HepG2 (cell line): ENCODE results near the gene NUP93. TPM values are rescaled to one million over a fixed set of nuclear protein-coding genes. Genes with fewer than 3 reads are reported as not detected.
A peak's percentile ranks its signal among the peaks of the same experiment; 100 is the strongest.
"Not testable (repeated sequence)": the region's sequence is repeated elsewhere in the genome, so short reads cannot be mapped to it uniquely, and the experiment has no call there.

ENCODE experiments used
- ATAC-seq: fragments of 200-7000 bp; cut with Tn5 transposase; 3 replicates; pipeline ENCODE4 v1.9.1; 2020; ENCODE audit warnings: mild to moderate bottlenecking, moderate library complexity
- BruUV-seq: library from RNA; stranded (reverse); fragments of 400-500 nt; replicated peaks from 2 replicates; lab custom pipeline; 2021; lab: Mats Ljungman, UMichigan
- CTCF ChIA-PET: fragments of 300-600 bp; formaldehyde crosslinking; extraction: SDS; loops from one replicate; lab custom pipeline; 2021; ENCODE audit warnings: low total read pairs, inconsistent platforms, low intra/inter-chr PET ratio; lab: Yijun Ruan, JAX
- POLR2A ChIA-PET: fragments of 350-600 bp; sonication (Branson Sonifier 250); formaldehyde crosslinking; loops from one replicate; lab custom pipeline; 2020; ENCODE audit warnings: antibody characterized with exemption, inconsistent platforms; lab: Yijun Ruan, JAX
- DNase-seq: peaks from one replicate; pipeline ENCODE4 v3.0.0-alpha.2; 2015; ENCODE audit warnings: low spot score
- FAIRE-seq: peaks from 3 replicates; lab custom pipeline; 2011; peaks lifted over from hg19 to GRCh38; lab: Jason Lieb, UNC
- H2AFZ ChIP-seq: one replicate; pipeline ENCODE4 v1.6.1; 2011; ENCODE audit warnings: low read length, inconsistent platforms
- H3K27ac ChIP-seq: fragments of 300-600 bp; 3 replicates; pipeline ENCODE4 v1.8.0; 2011; ENCODE audit warnings: mixed run types, mild to moderate bottlenecking, mixed read lengths, low read length, inconsistent platforms; ENCODE audit not compliant: insufficient read depth; ENCODE audit errors: extremely low read length
- H3K27me3 ChIP-seq, 2 experiments: fragments of 200-600 bp in 1 of 2; 2 replicates in 1 of 2; 3 replicates in 1 of 2; pipeline versions ENCODE4 v1.6.0 to v1.8.0; 2011; ENCODE audit warnings: low read length in 2 of 2, mild to moderate bottlenecking in 2 of 2, moderate library complexity in 2 of 2, inconsistent platforms in 1 of 2; ENCODE audit not compliant: insufficient read depth in 2 of 2, control insufficient read depth in 1 of 2
- H3K36me3 ChIP-seq, 2 experiments: fragments of 200-600 bp in 1 of 2; replicated peaks in 1 of 2; 2 replicates in 1 of 2; 3 replicates in 1 of 2; pipeline versions ENCODE4 v1.5.1 to v1.8.0; 2011; ENCODE audit warnings: low read length in 2 of 2, inconsistent platforms in 1 of 2; ENCODE audit not compliant: insufficient read depth in 2 of 2, control insufficient read depth in 1 of 2
- H3K4me1 ChIP-seq: 2 replicates; pipeline ENCODE4 v1.5.1; 2012; ENCODE audit warnings: low read length, inconsistent platforms; ENCODE audit not compliant: insufficient read depth
- H3K4me2 ChIP-seq: 2 replicates; pipeline ENCODE4 v1.6.0; 2011; ENCODE audit warnings: low read depth, low read length, inconsistent platforms
- H3K4me3 ChIP-seq, 3 experiments: fragments of 200-600 bp in 1 of 3; sonication (generic), shearing (Covaris generic) in 1 of 3; replicated peaks in 1 of 3; 2 replicates each; pipeline ENCODE4 v1.5.1; 2011 to 2016; ENCODE audit warnings: low read length in 3 of 3, inconsistent platforms in 2 of 3, low read depth in 2 of 3, mild to moderate bottlenecking in 2 of 3, control low read depth in 1 of 3, mixed read lengths in 1 of 3; ENCODE audit not compliant: insufficient read depth in 1 of 3
- H3K79me2 ChIP-seq: one replicate; pipeline ENCODE4 v1.6.1; 2011; ENCODE audit warnings: low read length, inconsistent platforms; ENCODE audit not compliant: insufficient read depth
- H3K9ac ChIP-seq: 2 replicates; pipeline ENCODE4 v1.6.0; 2011; ENCODE audit warnings: mild to moderate bottlenecking, low read depth, low read length, inconsistent platforms; ENCODE audit not compliant: insufficient read depth
- H3K9me3 ChIP-seq: 2 replicates; pipeline ENCODE4 v1.5.1; 2012; ENCODE audit warnings: mild to moderate bottlenecking, low read length
- H4K20me1 ChIP-seq: 2 replicates; pipeline ENCODE4 v1.6.0; 2011; ENCODE audit warnings: inconsistent platforms, mild to moderate bottlenecking, low read length, moderate library complexity; ENCODE audit not compliant: insufficient read depth
- ELF3 ChIP-seq: IDR thresholded peaks from 2 replicates; pipeline ENCODE4 v1.6.1; 2016; ENCODE audit warnings: missing genetic modification reagents, missing compliant biosample characterization
- FOXA1 ChIP-seq, 2 experiments: fragments of 450-650 bp in 1 of 2; sonication (generic) in 1 of 2; formaldehyde crosslinking in 1 of 2; IDR thresholded peaks; 2 replicates each; pipeline versions ENCODE4 v1.4.0 to v1.6.1; 2016 to 2020; ENCODE audit warnings: missing genetic modification reagents in 1 of 2
- FOXA3 ChIP-seq: IDR thresholded peaks from 2 replicates; pipeline ENCODE4 v1.6.1; 2016; ENCODE audit warnings: missing genetic modification reagents, missing compliant biosample characterization
- IRF2 ChIP-seq: IDR thresholded peaks from 2 replicates; pipeline ENCODE4 v1.6.1; 2018; ENCODE audit warnings: missing genetic modification reagents, missing compliant biosample characterization
- KAT8 ChIP-seq: IDR thresholded peaks from 2 replicates; pipeline ENCODE4 v1.6.1; 2016; ENCODE audit warnings: missing genetic modification reagents, missing compliant biosample characterization
- MAFF ChIP-seq: IDR thresholded peaks from 2 replicates; pipeline ENCODE4 v1.6.1; 2011; ENCODE audit warnings: low read depth, low read length, improper control_type of control experiment
- MAFK ChIP-seq, 2 experiments: IDR thresholded peaks in 1 of 2; conservative IDR thresholded peaks in 1 of 2; 2 replicates each; pipeline ENCODE4 v1.6.1; 2011; ENCODE audit warnings: improper control_type of control experiment in 2 of 2, low read length in 2 of 2
- MED1 ChIP-seq: sonication (generic); formaldehyde crosslinking; IDR thresholded peaks from 2 replicates; pipeline ENCODE4 v1.4.0; 2020; ENCODE audit warnings: missing genetic modification reagents
- RARA ChIP-seq: IDR thresholded peaks from 2 replicates; pipeline ENCODE4 v1.6.1; 2016; ENCODE audit warnings: missing genetic modification reagents, missing compliant biosample characterization
- SOX13 ChIP-seq, 3 experiments: fragments of 450-650 bp in 1 of 3; sonication (generic) in 1 of 3; formaldehyde crosslinking in 1 of 3; IDR thresholded peaks in 2 of 3; conservative IDR thresholded peaks in 1 of 3; 2 replicates each; pipeline versions ENCODE4 v1.5.0 to v1.6.1; 2016 to 2020; ENCODE audit warnings: antibody characterized with exemption in 1 of 3, mild to moderate bottlenecking in 1 of 3, missing compliant biosample characterization in 1 of 3, missing genetic modification reagents in 1 of 3, moderate library complexity in 1 of 3
- TEAD3 ChIP-seq: optimal IDR thresholded peaks from 2 replicates; pipeline ENCODE3; 2016; ENCODE audit warnings: borderline replicate concordance
- ZBTB38 ChIP-seq: sonication (generic); formaldehyde crosslinking; IDR thresholded peaks from 2 replicates; pipeline ENCODE4 v1.5.1; 2020; ENCODE audit warnings: mild to moderate bottlenecking, missing genetic modification reagents
- ZMYM4 ChIP-seq: sonication (generic); formaldehyde crosslinking; IDR thresholded peaks from 2 replicates; pipeline ENCODE4 v1.8.1; 2023; ENCODE audit warnings: mild to moderate bottlenecking, missing genetic modification reagents
- WGBS: methylation state at CpG from one replicate; pipeline ENCODE4 v1.1.6; 2017; ENCODE audit warnings: low lambda C conversion rate; 5-methylcytosine and 5-hydroxymethylcytosine counted together
- in situ Hi-C: cut with HindIII; loops from 2 replicates; pipeline ENCODE4 v1.10.0; 2017; ENCODE audit warnings: low pct_unique_long_range_greater_than_20kb; ENCODE audit not compliant: extremely low pct_ligation_motif_present
- intact Hi-C: fragments of 100-400 bp; cut with micrococcal nuclease; formaldehyde crosslinking; loops from one replicate; pipeline ENCODE4 v1.10.0; 2022; ENCODE audit not compliant: unreplicated experiment
- polyA plus RNA-seq, 8 experiments: library from polyadenylated mRNA; depleted of rRNA in 3 of 8; stranded (reverse) in 7 of 8; unstranded in 1 of 8; fragments of >200 nt; fragmentation: Illumina TruSeq in 4 of 8; extraction: Trizol in 4 of 8; gene quantifications; 2 replicates each; pipeline versions ENCODE4 v1.2.1 to v1.2.3, GENCODE V29; 2011 to 2016; ENCODE audit warnings: low read depth in 4 of 8, missing spikeins in 1 of 8, mixed read lengths in 1 of 8; ENCODE audit not compliant: insufficient read depth in 1 of 8
- total RNA-seq, 5 experiments: library from RNA; depleted of rRNA; stranded (reverse); fragments of >200 nt; fragmentation: Illumina TruSeq; extraction: Trizol; gene quantifications; 2 replicates each; pipeline ENCODE4 v1.2.3, GENCODE V29; 2016; ENCODE audit warnings: low read depth in 1 of 5
- TF ChIP-seq, protein P1 (sequence below): sonication (generic); formaldehyde crosslinking; IDR thresholded peaks from 2 replicates; pipeline ENCODE4 v1.4.0; 2020; ENCODE audit warnings: missing genetic modification reagents, borderline replicate concordance
- TF ChIP-seq, protein P2 (sequence below): IDR thresholded peaks from 2 replicates; pipeline ENCODE4 v1.4.0; 2020; ENCODE audit warnings: mild to moderate bottlenecking, missing genetic modification reagents

The NUP93 gene
- total and polyA plus RNA-seq, 2 of the 13 experiments (the other 11 are each of a cell fraction or from before 2014, with no cell fraction given), result 58.5 to 140 TPM

DNA sequence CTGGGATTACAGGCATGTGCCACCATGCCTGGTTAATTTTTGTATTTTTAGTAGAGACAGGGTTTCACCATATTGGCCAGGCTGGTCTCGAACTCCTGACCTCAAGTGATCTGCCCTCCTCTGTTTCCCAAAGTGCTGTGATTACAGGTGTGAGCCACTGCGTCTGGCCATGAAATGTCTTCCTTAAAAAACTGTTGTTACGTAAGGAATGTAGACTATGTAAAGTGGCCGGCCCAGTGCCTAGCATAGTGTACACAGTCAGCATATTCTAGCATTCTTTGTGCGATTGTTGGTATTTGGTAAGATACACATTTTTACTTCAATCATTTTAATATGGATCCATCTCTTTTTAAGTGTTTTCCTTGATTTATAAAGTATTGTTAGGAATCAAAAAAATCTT is 81.7 kb downstream of the NUP93 start:
- H3K4me3 ChIP-seq; H3K4me2 ChIP-seq; H3K9me3 ChIP-seq; ATAC-seq; H3K27me3 ChIP-seq; BruUV-seq; DNase-seq; H3K27ac ChIP-seq; CTCF ChIA-PET; H3K79me2 ChIP-seq; FAIRE-seq; in situ Hi-C loops; H2AFZ ChIP-seq; H4K20me1 ChIP-seq; H3K36me3 ChIP-seq; H3K9ac ChIP-seq; TF ChIP-seq FOXA1, SOX13 (IDR thresholded peaks at IDR 0.05): not testable (repeated sequence)
- WGBS, result 83% methylated on average over 5 of the region's 5 CpGs
- intact Hi-C loops, result loop anchor here (5.0 kb wide), 1 partner anchor 121 kb away; the partner anchor contains the start of gene HERPUD1
- POLR2A ChIA-PET, result interaction anchor here (0.7 kb wide), 1 partner anchor 412 kb away, joined by 3 read pairs; no protein-coding TSS in a partner anchor
- TF ChIP-seq, protein P1, sequence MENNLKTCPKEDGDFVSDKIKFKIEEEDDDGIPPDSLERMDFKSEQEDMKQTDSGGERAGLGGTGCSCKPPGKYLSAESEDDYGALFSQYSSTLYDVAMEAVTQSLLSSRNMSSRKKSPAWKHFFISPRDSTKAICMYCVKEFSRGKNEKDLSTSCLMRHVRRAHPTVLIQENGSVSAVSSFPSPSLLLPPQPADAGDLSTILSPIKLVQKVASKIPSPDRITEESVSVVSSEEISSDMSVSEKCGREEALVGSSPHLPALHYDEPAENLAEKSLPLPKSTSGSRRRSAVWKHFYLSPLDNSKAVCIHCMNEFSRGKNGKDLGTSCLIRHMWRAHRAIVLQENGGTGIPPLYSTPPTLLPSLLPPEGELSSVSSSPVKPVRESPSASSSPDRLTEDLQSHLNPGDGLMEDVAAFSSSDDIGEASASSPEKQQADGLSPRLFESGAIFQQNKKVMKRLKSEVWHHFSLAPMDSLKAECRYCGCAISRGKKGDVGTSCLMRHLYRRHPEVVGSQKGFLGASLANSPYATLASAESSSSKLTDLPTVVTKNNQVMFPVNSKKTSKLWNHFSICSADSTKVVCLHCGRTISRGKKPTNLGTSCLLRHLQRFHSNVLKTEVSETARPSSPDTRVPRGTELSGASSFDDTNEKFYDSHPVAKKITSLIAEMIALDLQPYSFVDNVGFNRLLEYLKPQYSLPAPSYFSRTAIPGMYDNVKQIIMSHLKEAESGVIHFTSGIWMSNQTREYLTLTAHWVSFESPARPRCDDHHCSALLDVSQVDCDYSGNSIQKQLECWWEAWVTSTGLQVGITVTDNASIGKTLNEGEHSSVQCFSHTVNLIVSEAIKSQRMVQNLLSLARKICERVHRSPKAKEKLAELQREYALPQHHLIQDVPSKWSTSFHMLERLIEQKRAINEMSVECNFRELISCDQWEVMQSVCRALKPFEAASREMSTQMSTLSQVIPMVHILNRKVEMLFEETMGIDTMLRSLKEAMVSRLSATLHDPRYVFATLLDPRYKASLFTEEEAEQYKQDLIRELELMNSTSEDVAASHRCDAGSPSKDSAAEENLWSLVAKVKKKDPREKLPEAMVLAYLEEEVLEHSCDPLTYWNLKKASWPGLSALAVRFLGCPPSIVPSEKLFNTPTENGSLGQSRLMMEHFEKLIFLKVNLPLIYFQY (CRISPR knock-in tag), result 0 out of 2 replicates have a peak, but pooled peaks have one; percentile 36
- TF ChIP-seq ELF3 (0 out of 2 replicates have a peak, but pooled peaks have one; percentile 19), ZMYM4 (peak; percentile 30; the same call in 1 of the 2 replicates), FOXA3 (CRISPR knock-in tag) (peak; percentile 24; the same call in 1 of the 2 replicates), TEAD3 (peak; percentile 43), FOXA1 (CRISPR knock-in tag; IDR thresholded peaks at IDR 0.05) (0 out of 2 replicates have a peak, but pooled peaks have one; percentile 14), KAT8 (CRISPR knock-in tag) (0 out of 2 replicates have a peak, but pooled peaks have one; percentile 10), MAFK (conservative IDR thresholded peaks at IDR 0.05 in 1 of 2, IDR thresholded peaks at IDR 0.05 in 1 of 2; ENCODE audit: low read length in 2 of 2) (peak; percentile 65 to 76), RARA (CRISPR knock-in tag) (peak; percentile 44; the same call in 1 of the 2 replicates), ZBTB38 (CRISPR knock-in tag) (0 out of 2 replicates have a peak, but pooled peaks have one; percentile 29), IRF2 (CRISPR knock-in tag) (0 out of 2 replicates have a peak, but pooled peaks have one; percentile 50), MED1 (CRISPR knock-in tag) (peak; percentile 51; the same call in 1 of the 2 replicates), MAFF (peak; percentile 60), SOX13 (CRISPR knock-in tag; conservative IDR thresholded peaks at IDR 0.05 in 1 of 2, IDR thresholded peaks at IDR 0.05 in 1 of 2) (peak in 1 of 2 experiments; percentile 34; a peak in 1 of 4 replicates)
- TF ChIP-seq, protein P2, sequence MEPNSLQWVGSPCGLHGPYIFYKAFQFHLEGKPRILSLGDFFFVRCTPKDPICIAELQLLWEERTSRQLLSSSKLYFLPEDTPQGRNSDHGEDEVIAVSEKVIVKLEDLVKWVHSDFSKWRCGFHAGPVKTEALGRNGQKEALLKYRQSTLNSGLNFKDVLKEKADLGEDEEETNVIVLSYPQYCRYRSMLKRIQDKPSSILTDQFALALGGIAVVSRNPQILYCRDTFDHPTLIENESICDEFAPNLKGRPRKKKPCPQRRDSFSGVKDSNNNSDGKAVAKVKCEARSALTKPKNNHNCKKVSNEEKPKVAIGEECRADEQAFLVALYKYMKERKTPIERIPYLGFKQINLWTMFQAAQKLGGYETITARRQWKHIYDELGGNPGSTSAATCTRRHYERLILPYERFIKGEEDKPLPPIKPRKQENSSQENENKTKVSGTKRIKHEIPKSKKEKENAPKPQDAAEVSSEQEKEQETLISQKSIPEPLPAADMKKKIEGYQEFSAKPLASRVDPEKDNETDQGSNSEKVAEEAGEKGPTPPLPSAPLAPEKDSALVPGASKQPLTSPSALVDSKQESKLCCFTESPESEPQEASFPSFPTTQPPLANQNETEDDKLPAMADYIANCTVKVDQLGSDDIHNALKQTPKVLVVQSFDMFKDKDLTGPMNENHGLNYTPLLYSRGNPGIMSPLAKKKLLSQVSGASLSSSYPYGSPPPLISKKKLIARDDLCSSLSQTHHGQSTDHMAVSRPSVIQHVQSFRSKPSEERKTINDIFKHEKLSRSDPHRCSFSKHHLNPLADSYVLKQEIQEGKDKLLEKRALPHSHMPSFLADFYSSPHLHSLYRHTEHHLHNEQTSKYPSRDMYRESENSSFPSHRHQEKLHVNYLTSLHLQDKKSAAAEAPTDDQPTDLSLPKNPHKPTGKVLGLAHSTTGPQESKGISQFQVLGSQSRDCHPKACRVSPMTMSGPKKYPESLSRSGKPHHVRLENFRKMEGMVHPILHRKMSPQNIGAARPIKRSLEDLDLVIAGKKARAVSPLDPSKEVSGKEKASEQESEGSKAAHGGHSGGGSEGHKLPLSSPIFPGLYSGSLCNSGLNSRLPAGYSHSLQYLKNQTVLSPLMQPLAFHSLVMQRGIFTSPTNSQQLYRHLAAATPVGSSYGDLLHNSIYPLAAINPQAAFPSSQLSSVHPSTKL (CRISPR knock-in tag), result peak; percentile 45; the same call in 1 of the 2 replicates
- H3K4me1 ChIP-seq, result peaks cover 80% of the 10 kb centered on the region
